Measurements from ENCODE around the gene HOXD9.

The HOXD9 gene

DNA sequence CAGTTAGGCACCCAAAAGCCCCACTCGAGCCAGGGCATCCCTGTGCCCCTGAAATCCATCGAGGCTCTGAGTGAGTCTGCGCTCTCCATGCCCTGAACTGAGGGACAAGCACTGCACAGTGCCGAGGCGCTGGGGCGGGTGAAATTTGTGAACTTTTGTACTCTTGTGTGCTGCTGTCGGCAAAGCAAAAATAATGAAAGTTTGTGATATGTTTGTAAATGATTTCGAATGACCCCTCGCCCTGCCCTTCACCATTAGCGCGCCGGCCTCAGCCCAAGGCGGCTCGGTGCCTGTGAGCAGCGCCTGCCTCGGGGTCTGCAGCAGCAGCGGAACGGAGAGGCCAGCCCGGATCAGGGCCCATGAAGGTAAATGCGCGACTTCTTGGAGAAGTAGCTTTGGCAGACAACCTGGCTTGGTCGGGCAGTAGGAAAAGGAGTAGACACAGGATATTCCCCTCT lies 27.0 kb downstream of the HOXD9 start:
- TF ChIP-seq, protein P1, sequence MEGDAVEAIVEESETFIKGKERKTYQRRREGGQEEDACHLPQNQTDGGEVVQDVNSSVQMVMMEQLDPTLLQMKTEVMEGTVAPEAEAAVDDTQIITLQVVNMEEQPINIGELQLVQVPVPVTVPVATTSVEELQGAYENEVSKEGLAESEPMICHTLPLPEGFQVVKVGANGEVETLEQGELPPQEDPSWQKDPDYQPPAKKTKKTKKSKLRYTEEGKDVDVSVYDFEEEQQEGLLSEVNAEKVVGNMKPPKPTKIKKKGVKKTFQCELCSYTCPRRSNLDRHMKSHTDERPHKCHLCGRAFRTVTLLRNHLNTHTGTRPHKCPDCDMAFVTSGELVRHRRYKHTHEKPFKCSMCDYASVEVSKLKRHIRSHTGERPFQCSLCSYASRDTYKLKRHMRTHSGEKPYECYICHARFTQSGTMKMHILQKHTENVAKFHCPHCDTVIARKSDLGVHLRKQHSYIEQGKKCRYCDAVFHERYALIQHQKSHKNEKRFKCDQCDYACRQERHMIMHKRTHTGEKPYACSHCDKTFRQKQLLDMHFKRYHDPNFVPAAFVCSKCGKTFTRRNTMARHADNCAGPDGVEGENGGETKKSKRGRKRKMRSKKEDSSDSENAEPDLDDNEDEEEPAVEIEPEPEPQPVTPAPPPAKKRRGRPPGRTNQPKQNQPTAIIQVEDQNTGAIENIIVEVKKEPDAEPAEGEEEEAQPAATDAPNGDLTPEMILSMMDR (IDR thresholded peaks at IDR 0.05; ENCODE audit: low read depth, low read length) = no peak
- no peak for DNase-seq (ENCODE audit: extremely low read depth, low read depth)

DNA sequence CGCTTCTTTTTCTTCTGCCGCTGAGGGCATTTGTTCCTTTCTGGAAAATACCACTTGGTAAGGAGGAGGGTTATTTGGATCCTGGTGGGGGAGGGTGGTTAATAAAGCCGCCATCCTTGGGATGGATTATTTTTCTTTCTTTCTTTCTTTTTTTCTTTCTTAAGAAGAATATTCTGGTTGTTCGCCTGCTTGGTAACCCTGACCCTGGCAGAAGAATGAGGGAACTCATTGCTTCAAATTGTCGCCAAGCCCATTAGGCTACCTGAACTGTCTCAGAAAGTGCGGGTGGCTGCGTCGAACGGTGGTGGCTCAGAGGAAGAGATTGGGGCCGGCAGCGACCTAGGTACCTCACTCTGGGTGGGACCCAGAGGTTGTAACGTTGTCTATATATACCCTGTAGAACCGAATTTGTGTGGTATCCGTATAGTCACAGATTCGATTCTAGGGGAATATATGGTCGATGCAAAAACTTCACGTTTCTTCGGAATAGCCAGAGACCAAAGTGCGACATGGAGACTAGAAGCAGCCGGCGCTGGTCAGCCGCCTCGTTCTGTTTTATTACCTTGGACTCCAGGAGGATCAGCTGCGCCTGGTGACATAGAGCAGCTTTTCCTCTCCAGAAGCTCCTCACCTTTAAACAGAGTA lies 27.5 kb downstream of the HOXD9 start:
- TF ChIP-seq, protein P1 (IDR thresholded peaks at IDR 0.05; ENCODE audit: low read depth, low read length) = no peak
- DNase-seq (ENCODE audit: extremely low read depth, low read depth) = no peak

DNA sequence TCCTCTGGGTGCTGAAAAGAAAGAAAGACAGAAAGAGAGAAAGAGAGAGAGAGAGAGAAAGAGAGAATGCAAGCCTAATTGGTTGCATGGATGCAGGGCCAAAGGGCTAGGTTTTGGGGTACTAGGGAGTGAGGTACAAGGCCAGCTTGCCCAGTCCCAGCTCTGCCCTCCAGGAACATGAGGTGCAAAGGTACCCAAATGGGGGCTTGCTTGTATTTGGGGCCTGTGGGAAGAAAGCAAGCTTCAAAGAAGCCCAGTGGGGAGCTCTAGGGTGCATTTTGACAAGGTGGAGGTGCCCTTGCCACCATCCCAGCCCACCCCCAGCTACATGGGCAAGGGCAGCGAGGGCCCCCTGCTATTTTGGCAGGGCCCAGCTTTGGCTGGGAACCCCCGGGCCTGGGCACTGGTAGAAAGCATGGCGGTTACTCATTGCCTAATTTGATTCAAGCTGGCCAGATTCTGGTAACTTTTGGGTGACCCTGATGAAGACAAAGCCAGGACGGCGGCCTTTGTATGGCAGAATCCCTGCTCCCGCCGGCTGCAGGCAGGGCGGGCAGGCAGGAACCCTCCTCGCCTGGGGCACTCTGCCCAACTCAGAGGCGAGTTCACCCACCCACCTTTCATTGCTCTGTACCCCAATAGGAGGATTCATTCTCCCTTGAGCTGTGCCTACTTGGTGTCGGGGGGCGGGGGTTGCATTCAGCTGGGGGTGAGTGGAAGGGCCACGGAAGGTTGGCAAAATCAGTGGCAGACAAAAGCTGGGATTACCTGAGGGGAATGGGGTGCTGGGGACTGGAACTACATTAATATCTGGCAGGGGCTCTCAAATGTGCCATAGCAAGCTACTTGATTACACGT lies 28.3 kb downstream of the HOXD9 start:
- TF ChIP-seq, protein P1 (IDR thresholded peaks at IDR 0.05; ENCODE audit: low read depth, low read length) = no peak
- no peak for DNase-seq (ENCODE audit: extremely low read depth, low read depth)

DNA sequence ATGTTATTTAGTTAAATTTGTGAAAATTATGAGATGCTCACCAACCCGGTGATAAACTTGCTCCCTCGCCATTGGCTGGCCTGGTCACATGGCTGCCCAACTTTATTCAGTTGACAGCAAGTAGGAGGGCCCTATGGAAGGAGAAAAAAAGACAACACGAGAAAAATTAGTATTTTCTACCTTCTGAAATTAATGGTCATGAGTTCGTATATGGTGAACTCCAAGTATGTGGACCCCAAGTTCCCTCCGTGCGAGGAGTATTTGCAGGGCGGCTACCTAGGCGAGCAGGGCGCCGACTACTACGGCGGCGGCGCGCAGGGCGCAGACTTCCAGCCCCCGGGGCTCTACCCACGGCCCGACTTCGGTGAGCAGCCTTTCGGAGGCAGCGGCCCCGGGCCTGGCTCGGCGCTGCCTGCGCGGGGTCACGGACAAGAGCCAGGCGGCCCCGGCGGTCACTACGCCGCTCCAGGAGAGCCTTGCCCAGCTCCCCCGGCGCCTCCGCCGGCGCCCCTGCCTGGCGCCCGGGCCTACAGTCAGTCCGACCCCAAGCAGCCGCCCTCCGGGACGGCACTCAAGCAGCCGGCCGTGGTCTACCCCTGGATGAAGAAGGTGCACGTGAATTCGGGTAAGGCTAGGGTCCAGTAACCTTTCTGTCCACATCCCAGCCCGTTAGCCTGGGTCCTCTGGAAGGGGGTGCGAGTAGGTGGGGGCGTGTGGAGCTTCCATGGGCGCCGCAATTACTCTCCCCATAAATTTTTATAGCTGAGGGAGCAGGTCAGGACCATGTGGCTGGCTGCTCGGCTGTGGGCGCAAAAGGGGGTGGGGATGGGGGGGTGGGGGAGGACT lies 29.1 kb downstream of the HOXD9 start, which contains the start of gene HOXD4:
TSS of gene HOXD4 (plus strand) at position 109 of the 846 bp plus-strand sequence. CDS start at position 193, 84 bp downstream.
- DNase-seq (ENCODE audit: extremely low read depth, low read depth) = no peak

DNA sequence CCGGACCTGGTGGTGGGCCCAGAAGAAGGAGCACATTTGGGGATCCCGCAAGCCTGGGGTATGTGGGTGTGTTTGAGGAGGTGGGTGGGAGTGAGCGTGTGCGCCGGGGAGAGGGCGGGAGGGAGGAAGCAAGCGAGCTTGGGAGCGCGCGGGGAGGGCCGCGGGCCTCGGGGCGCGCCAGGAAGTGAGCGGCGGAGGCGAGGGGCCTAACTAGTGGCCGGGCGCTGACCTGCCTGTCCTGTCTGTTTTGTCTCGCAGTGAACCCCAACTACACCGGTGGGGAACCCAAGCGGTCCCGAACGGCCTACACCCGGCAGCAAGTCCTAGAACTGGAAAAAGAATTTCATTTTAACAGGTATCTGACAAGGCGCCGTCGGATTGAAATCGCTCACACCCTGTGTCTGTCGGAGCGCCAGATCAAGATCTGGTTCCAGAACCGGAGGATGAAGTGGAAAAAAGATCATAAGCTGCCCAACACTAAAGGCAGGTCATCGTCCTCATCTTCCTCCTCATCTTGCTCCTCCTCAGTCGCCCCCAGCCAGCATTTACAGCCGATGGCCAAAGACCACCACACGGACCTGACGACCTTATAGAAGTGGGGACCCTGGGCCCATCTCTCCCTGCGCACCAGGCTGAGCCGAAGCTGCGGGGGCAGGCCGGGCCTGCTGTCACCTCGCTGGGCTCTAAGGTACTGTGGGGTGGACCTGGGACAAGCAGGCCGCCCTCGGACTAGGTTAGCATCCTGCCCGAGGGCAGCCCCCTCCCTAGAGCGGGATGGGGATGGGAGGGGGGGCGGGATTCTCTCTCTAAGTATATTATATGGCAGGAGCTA lies 30.0 kb downstream of the HOXD9 start:
- TF ChIP-seq, protein P1 (IDR thresholded peaks at IDR 0.05; ENCODE audit: low read depth, low read length) = no peak
- DNase-seq (ENCODE audit: extremely low read depth, low read depth) = no peak

More for the DNA sequence above, 29.1 kb downstream of the HOXD9 start, which contains the start of gene HOXD4:
- TF ChIP-seq, protein P1 (IDR thresholded peaks at IDR 0.05; ENCODE audit: low read depth, low read length) = no peak

DNA sequence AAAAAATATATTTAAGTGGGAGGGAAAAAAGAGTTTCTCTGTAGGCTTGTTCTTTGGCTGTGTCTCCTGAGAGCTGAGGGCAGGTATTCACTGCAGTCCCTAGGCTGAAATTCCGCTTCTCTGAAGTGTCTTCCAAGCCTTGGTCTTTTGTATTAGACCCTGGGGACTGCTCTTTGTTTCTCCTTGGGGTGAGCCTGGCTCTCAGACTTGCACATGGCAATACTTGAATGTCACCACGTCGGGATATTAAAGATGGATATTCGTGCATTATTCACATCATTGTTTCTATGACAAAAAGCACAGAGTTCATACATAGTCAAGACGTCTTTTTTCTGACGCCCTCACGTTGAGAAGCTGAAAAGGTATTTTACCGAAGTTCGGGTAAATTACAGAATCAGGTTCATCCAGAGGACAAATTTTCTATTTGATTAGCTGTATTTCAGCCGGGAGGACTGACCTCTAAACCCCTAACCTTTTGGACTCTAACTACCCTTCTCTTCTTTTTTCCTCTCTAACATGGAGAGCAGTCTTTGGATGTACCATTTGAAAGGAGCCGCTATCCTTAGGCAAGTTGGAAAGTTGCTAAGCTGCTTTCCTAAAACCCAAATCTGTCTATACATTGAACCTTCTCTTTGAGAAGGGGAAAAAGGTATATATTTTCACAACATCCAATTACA lies 32.2 kb downstream of the HOXD9 start:
- TF ChIP-seq, protein P1 (IDR thresholded peaks at IDR 0.05; ENCODE audit: low read depth, low read length) = no peak

More for the DNA sequence above, 32.2 kb downstream of the HOXD9 start:
- DNase-seq (ENCODE audit: extremely low read depth, low read depth) = no peak

All from AG09319 (cell line).